ENCODE data around the gene SAA4. TPM values are rescaled to one million over a fixed set of nuclear protein-coding genes. Genes with fewer than 3 reads are reported as not detected.

The SAA4 gene
- total RNA-seq, 1 experiment from 2014 or later = not detected

- BruUV-seq (replicated peaks) = no TSS peak
- Histone ChIP-seq H3K27ac (ENCODE audit: low read depth, low read length) (no peak overlapping the region), H3K4me1 (ENCODE audit: control insufficient read depth in 1 of 2, insufficient read depth in 2 of 2, low read length in 2 of 2) (no peaks in the 10 kb centered on the region), H4K20me1 (ENCODE audit: insufficient read depth) (no peaks in the 10 kb centered on the region), H3K9me3 (ENCODE audit: control insufficient read depth in 1 of 2, insufficient read depth in 1 of 2, low read depth in 1 of 2, low read length in 2 of 2) (no peaks in the 10 kb centered on the region), H3K36me3 (ENCODE audit: control insufficient read depth in 1 of 2, insufficient read depth in 2 of 2, low read length in 2 of 2) (no peaks in the 10 kb centered on the region), H3K27me3 (ENCODE audit: insufficient read depth, low read length) (peaks cover 20% of the 10 kb centered on the region), H3K9ac (ENCODE audit: low read length) (no peak overlapping the region), H3K9me2 (ENCODE audit: insufficient read depth) (no peaks in the 10 kb centered on the region), H2AFZ (ENCODE audit: low read depth, low read length, poor library complexity, severe bottlenecking) (no peak overlapping the region), H3K4me3 (replicated peaks in 1 of 2; ENCODE audit: low read depth in 1 of 2, low read length in 2 of 2) (no peak overlapping the region), H3K79me2 (ENCODE audit: insufficient read depth, low read length) (no peaks in the 10 kb centered on the region), H3K4me2 (ENCODE audit: low read length) (no peak overlapping the region)
- TF ChIP-seq SRF (IDR thresholded peaks at IDR 0.05; ENCODE audit: low read depth) (no peak), SP1 (IDR thresholded peaks at IDR 0.05; ENCODE audit: low read depth) (no peak), REST (IDR thresholded peaks at IDR 0.05; ENCODE audit: low read depth) (no peak), CTCF (IDR thresholded peaks at IDR 0.05 in 2 of 3, conservative IDR thresholded peaks at IDR 0.05 in 1 of 3; ENCODE audit: borderline replicate concordance in 1 of 3, insufficient read depth in 1 of 3, low read depth in 2 of 3, low read length in 2 of 3) (no peak), ELF1 (IDR thresholded peaks at IDR 0.05; ENCODE audit: borderline replicate concordance, low read depth) (no peak), EZH2 (IDR thresholded peaks at IDR 0.05) (no peak), MAX (IDR thresholded peaks at IDR 0.05) (no peak), RAD21 (IDR thresholded peaks at IDR 0.05; ENCODE audit: low read depth) (no peak), ATF3 (IDR thresholded peaks at IDR 0.05) (no peak), FOSL1 (IDR thresholded peaks at IDR 0.05; ENCODE audit: low read depth) (no peak), CBX3 (IDR thresholded peaks at IDR 0.05; ENCODE audit: low read depth) (no peak), SIN3A (IDR thresholded peaks at IDR 0.05; ENCODE audit: low read depth) (no peak), ZBTB33 (IDR thresholded peaks at IDR 0.05; ENCODE audit: extremely low read depth, insufficient replicate concordance, low read length) (no peak), EZH2phosphoT487 (IDR thresholded peaks at IDR 0.05; ENCODE audit: borderline replicate concordance) (no peak), POLR2AphosphoS5 (IDR thresholded peaks at IDR 0.05; ENCODE audit: low read depth, low read length) (no peak), YY1 (IDR thresholded peaks at IDR 0.05; ENCODE audit: extremely low read depth, insufficient replicate concordance, low read depth, low read length) (no peak), POLR2A (IDR thresholded peaks at IDR 0.05; ENCODE audit: borderline replicate concordance, extremely low read depth, insufficient read depth, insufficient read length) (no peak)
- ChIA-PET POLR2A (no interaction called here), CTCF (interaction anchor here (1.0 kb wide), 1 partner anchor 133 kb away, joined by 3 read pairs; the partner anchor contains the start of gene SAAL1), RAD21 (ENCODE audit: low non-redundant PET in 1 of 2, low total read pairs in 2 of 2, uncharacterized antibody in 2 of 2, unreplicated experiment in 2 of 2) (no interaction called here)
- intact Hi-C loops (cut with micrococcal nuclease) = no loop called here
- ATAC-seq = no peak
- DNase-seq (ENCODE audit: low read depth, low spot score) = no peak
These were observed 3.1 kb upstream of the SAA4 start for GRCh38 chr11:18239655-18240054.

Data from HCT116 (cell line).